ENCODE data around the gene KLK15.

- TF ChIP-seq, protein P1, sequence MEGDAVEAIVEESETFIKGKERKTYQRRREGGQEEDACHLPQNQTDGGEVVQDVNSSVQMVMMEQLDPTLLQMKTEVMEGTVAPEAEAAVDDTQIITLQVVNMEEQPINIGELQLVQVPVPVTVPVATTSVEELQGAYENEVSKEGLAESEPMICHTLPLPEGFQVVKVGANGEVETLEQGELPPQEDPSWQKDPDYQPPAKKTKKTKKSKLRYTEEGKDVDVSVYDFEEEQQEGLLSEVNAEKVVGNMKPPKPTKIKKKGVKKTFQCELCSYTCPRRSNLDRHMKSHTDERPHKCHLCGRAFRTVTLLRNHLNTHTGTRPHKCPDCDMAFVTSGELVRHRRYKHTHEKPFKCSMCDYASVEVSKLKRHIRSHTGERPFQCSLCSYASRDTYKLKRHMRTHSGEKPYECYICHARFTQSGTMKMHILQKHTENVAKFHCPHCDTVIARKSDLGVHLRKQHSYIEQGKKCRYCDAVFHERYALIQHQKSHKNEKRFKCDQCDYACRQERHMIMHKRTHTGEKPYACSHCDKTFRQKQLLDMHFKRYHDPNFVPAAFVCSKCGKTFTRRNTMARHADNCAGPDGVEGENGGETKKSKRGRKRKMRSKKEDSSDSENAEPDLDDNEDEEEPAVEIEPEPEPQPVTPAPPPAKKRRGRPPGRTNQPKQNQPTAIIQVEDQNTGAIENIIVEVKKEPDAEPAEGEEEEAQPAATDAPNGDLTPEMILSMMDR (IDR thresholded peaks at IDR 0.05): no peak
- TF ChIP-seq POLR2A (IDR thresholded peaks at IDR 0.05): no peak
Observed at GRCh38 chr19:50857366-50857765, 24.0 kb upstream of the KLK15 start.
